ENCODE results near the gene UBXN4. TPM values are rescaled to one million over a fixed set of nuclear protein-coding genes. Genes with fewer than 3 reads are reported as not detected.

The UBXN4 gene
- polyA plus RNA-seq, 2 of the 4 experiments (the other 2 are of a cell fraction): 70.8 to 129 TPM

DNA sequence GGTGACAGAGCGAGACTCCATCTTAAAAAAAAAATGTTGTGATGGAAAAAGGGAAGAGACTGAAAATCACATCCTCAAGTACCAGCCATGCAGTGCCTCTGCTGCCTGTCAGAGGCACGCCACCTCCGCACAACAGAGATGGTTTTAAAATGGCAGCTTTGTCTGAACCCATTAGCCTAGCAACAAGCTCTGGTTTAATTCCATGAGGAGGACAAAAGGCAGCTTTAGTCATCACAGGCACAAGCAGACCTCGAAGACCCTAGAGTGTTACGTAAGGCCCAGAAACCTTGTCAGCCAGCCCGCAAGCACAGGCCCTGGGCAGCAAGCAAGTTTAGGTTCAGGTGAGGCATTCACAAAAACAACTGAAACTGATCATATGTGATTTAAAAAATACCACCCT is 84.9 kb downstream of the UBXN4 start:
- POLR2A ChIA-PET: no interaction called here
- Histone ChIP-seq H3K4me1 (no peaks in the 10 kb centered on the region), H3K9me3 (no peaks in the 10 kb centered on the region), H3K4me2 (no peak overlapping the region), H3K4me3 (no peak overlapping the region), H3K27ac (no peak overlapping the region)
- DNase-seq (ENCODE audit: low read depth in 1 of 2, low spot score in 1 of 2) (no peak), FAIRE-seq (no peak), ATAC-seq (no peak)
- CTCF ChIA-PET: interaction anchor here (0.6 to 2.7 kb wide), 3 partner anchors 29 to 836 kb away, joined by 4 to 9 read pairs (median 4); no protein-coding TSS in a partner anchor
- TF ChIP-seq EHMT2 (IDR thresholded peaks at IDR 0.05; ENCODE audit: low read depth): no peak
- TF ChIP-seq HOXB5 (CRISPR knock-in tag; IDR thresholded peaks at IDR 0.05): no peak
- TF ChIP-seq ZFP36 (IDR thresholded peaks at IDR 0.05; ENCODE audit: borderline replicate concordance, partially characterized antibody): no peak
- TF ChIP-seq RAD21 (conservative IDR thresholded peaks at IDR 0.05 in 1 of 2, IDR thresholded peaks at IDR 0.05 in 1 of 2): no peak
- no peak for TF ChIP-seq SREBF2 (IDR thresholded peaks at IDR 0.05)
- TF ChIP-seq HOXA7 (CRISPR knock-in tag; IDR thresholded peaks at IDR 0.05): no peak
- WGBS (ENCODE audit: missing lambda C conversion rate): 84% methylated on average over 6 of the region's 6 CpGs

GRCh38 chr2:135829378-135830135 is 87.9 kb downstream of the UBXN4 start:
- no peak for FAIRE-seq
- CTCF ChIA-PET: no interaction called here
- Histone ChIP-seq H3K4me2 (no peak overlapping the region), H3K9me3 (no peaks in the 10 kb centered on the region), H3K27ac (no peak overlapping the region), H3K4me3 (no peak overlapping the region), H3K4me1 (no peaks in the 10 kb centered on the region)
- WGBS (ENCODE audit: missing lambda C conversion rate): 85% methylated on average over 13 of the region's 13 CpGs
- POLR2A ChIA-PET: no interaction called here
- no peak for DNase-seq (ENCODE audit: low read depth in 1 of 2, low spot score in 1 of 2)
- no peak for TF ChIP-seq CBX8 (IDR thresholded peaks at IDR 0.05)
- no peak for TF ChIP-seq CHD2 (IDR thresholded peaks at IDR 0.05; ENCODE audit: low read length, partially characterized antibody)
- TF ChIP-seq POLR2A (IDR thresholded peaks at IDR 0.05; ENCODE audit: low read length): no peak
- TF ChIP-seq SMC3 (IDR thresholded peaks at IDR 0.05): no peak
- TF ChIP-seq EHF (CRISPR knock-in tag; IDR thresholded peaks at IDR 0.05): no peak
- no peak for TF ChIP-seq HOXB13 (CRISPR knock-in tag; IDR thresholded peaks at IDR 0.05; ENCODE audit: low read depth)
- no peak for TF ChIP-seq CHD4 (IDR thresholded peaks at IDR 0.05; ENCODE audit: borderline replicate concordance)
- no peak for TF ChIP-seq HES2 (IDR thresholded peaks at IDR 0.05)
- TF ChIP-seq RCOR1 (IDR thresholded peaks at IDR 0.05; ENCODE audit: low read depth, low read length): no peak
- no peak for TF ChIP-seq POLR2AphosphoS2 (conservative IDR thresholded peaks at IDR 0.05; ENCODE audit: low read length)
- no peak for TF ChIP-seq JUN (IDR thresholded peaks at IDR 0.05)
- no peak for TF ChIP-seq MYC (IDR thresholded peaks at IDR 0.05; ENCODE audit: borderline replicate concordance, low read length)
- TF ChIP-seq TP53 (CRISPR knock-in tag; IDR thresholded peaks at IDR 0.05): no peak
- TF ChIP-seq FOSL2 (IDR thresholded peaks at IDR 0.05): no peak
- TF ChIP-seq FOSL2 (CRISPR knock-in tag; IDR thresholded peaks at IDR 0.05): no peak
- no peak for TF ChIP-seq RNF2 (IDR thresholded peaks at IDR 0.05; ENCODE audit: borderline replicate concordance, low read depth)
- ATAC-seq: no peak; a peak in 1 of 6 replicates

GRCh38 chr2:135831180-135831812 is 89.6 kb downstream of the UBXN4 start:
- Histone ChIP-seq H3K4me1 (no peaks in the 10 kb centered on the region), H3K9me3 (no peaks in the 10 kb centered on the region), H3K27ac (no peak overlapping the region), H3K4me3 (no peak overlapping the region), H3K4me2 (no peak overlapping the region)
- DNase-seq (ENCODE audit: low read depth in 1 of 2, low spot score in 1 of 2): no peak
- WGBS (ENCODE audit: missing lambda C conversion rate): 75% methylated on average over 14 of the region's 14 CpGs
- ATAC-seq: no peak
- no peak for FAIRE-seq
- POLR2A ChIA-PET: no interaction called here
- CTCF ChIA-PET: no interaction called here
- no peak for TF ChIP-seq MYC (IDR thresholded peaks at IDR 0.05; ENCODE audit: borderline replicate concordance, low read length)
- TF ChIP-seq BCL3 (IDR thresholded peaks at IDR 0.05): no peak
- no peak for TF ChIP-seq GATA3 (IDR thresholded peaks at IDR 0.05; ENCODE audit: borderline replicate concordance)
- TF ChIP-seq SREBF2 (IDR thresholded peaks at IDR 0.05): no peak
- TF ChIP-seq FOSB (CRISPR knock-in tag; IDR thresholded peaks at IDR 0.05): no peak
- TF ChIP-seq ZFP36 (IDR thresholded peaks at IDR 0.05; ENCODE audit: borderline replicate concordance, partially characterized antibody): no peak
- TF ChIP-seq RFX5 (IDR thresholded peaks at IDR 0.05): no peak
- TF ChIP-seq HOXB5 (CRISPR knock-in tag; IDR thresholded peaks at IDR 0.05): no peak
- no peak for TF ChIP-seq JUNB (IDR thresholded peaks at IDR 0.05)
- no peak for TF ChIP-seq CBX2 (IDR thresholded peaks at IDR 0.05; ENCODE audit: borderline replicate concordance, low read depth)
- TF ChIP-seq CHD4 (IDR thresholded peaks at IDR 0.05; ENCODE audit: borderline replicate concordance): no peak
- TF ChIP-seq MAFK (IDR thresholded peaks at IDR 0.05; ENCODE audit: partially characterized antibody): no peak
- no peak for TF ChIP-seq BHLHE40 (IDR thresholded peaks at IDR 0.05; ENCODE audit: low read depth, low read length)
